ENCODE data around the gene TTYH2.

DNA sequence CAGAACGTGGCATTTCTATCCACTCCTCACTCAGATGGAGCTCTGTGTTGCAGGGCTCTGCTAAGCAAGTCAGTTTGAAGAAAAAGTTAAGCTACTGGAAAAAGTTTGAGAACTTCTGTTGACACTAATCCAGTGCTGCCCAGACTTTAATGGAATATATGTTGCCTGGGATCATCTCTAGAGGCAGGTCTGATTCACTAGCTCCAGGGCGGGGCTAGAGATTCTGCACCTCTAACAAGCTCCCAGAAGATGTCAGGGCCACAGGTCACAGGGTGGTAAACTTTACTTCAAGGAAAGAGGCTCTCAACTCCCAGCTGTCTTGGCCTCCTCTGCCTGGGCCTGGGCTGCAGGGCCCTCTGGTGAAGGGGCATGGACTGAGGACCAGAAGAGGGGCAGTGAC, 6.8 kb downstream of the TTYH2 start:
- TF ChIP-seq CTCF (IDR thresholded peaks at IDR 0.05), result no peak
- no peak for TF ChIP-seq IRF3 (IDR thresholded peaks at IDR 0.05; ENCODE audit: low read depth, low read length)
- TF ChIP-seq POLR2AphosphoS5 (IDR thresholded peaks at IDR 0.05; ENCODE audit: low read depth, low read length), result no peak

Data from SK-N-SH (cell line).